Lower lobe of right lung (tissue), 2 donors: ENCODE results near the gene TTC21B. TPM values are rescaled to one million over a fixed set of nuclear protein-coding genes. Genes with fewer than 3 reads are reported as not detected.

Source experiments
- ATAC-seq, 2 donors: fragments of 200-7000 bp; cut with Tn5 transposase; one replicate each; pipeline ENCODE4 v1.9.1; 2020 to 2022; ENCODE audit warnings: mild to moderate bottlenecking in 2 of 2, moderate library complexity in 2 of 2
- DNase-seq: peaks from one replicate; pipeline ENCODE4 v3.0.0-alpha.2; 2020
- H3K27ac ChIP-seq: fragments of 200-600 bp; one replicate; pipeline ENCODE4 v1.8.0; 2022
- H3K27me3 ChIP-seq: fragments of 200-600 bp; one replicate; pipeline ENCODE4 v1.8.0; 2022; ENCODE audit warnings: low read depth
- H3K36me3 ChIP-seq: fragments of 200-600 bp; one replicate; pipeline ENCODE4 v1.8.0; 2022; ENCODE audit warnings: mild to moderate bottlenecking
- H3K4me1 ChIP-seq: fragments of 200-600 bp; one replicate; pipeline ENCODE4 v1.8.0; 2022
- H3K4me3 ChIP-seq: fragments of 200-600 bp; one replicate; pipeline ENCODE4 v1.8.0; 2022; ENCODE audit warnings: mild to moderate bottlenecking
- H3K9me3 ChIP-seq: fragments of 200-600 bp; one replicate; pipeline ENCODE4 v1.8.0; 2022
- CTCF ChIP-seq: fragments of 200-600 bp; IDR thresholded peaks from one replicate; pipeline ENCODE4 v1.8.0; 2022; ENCODE audit warnings: antibody characterized with exemption, mild to moderate bottlenecking
- intact Hi-C: fragments of 100-400 bp; cut with DNase I; formaldehyde crosslinking; loops from one replicate; pipeline ENCODE4 v1.11.0; 2022
- total RNA-seq: library from RNA; stranded (reverse); fragmentation: NEBNext Ultra II Directional; extraction: Animal tissue kit (Norgen Biotek cat#: 25700); gene quantifications from one replicate; pipeline ENCODE4 v1.2.1, GENCODE V29; 2021
- donor health status: DM: no; HTN: yes; CAD: no; lungs with severe emphysema.

The TTC21B gene
- total RNA-seq, 1 donor from 2014 or later: 25.8 TPM

- no peaks in the 10 kb centered on the region for H3K27me3 ChIP-seq
- H3K9me3 ChIP-seq: no peaks in the 10 kb centered on the region
- H3K4me1 ChIP-seq: no peaks in the 10 kb centered on the region
- ATAC-seq: no peak
- peaks cover 56% of the 10 kb centered on the region for H3K36me3 ChIP-seq
- DNase-seq: no peak
- H3K4me3 ChIP-seq: no peak overlapping the region
- H3K27ac ChIP-seq: no peak overlapping the region
- intact Hi-C loops: no loop called here
- TF ChIP-seq CTCF: no peak
Observed at GRCh38 chr2:165911231-165911630, 42.3 kb downstream of the TTC21B start.

- TF ChIP-seq CTCF: no peak
- H3K36me3 ChIP-seq: peaks cover 40% of the 10 kb centered on the region
- intact Hi-C loops: no loop called here
- ATAC-seq (no peak), DNase-seq (no peak)
- H3K4me1 ChIP-seq: no peaks in the 10 kb centered on the region
- H3K27me3 ChIP-seq: no peaks in the 10 kb centered on the region
- no peaks in the 10 kb centered on the region for H3K9me3 ChIP-seq
- no peak overlapping the region for H3K4me3 ChIP-seq
- no peak overlapping the region for H3K27ac ChIP-seq
Observed at GRCh38 chr2:165909466-165909865, 44.1 kb downstream of the TTC21B start.

GRCh38 chr2:165905854-165906253 is 47.7 kb downstream of the TTC21B start:
- no peak for TF ChIP-seq CTCF
- intact Hi-C loops: no loop called here
- Histone ChIP-seq H3K4me3 (no peak overlapping the region), H3K27me3 (no peaks in the 10 kb centered on the region), H3K4me1 (peaks cover 10% of the 10 kb centered on the region), H3K36me3 (peaks cover 21% of the 10 kb centered on the region), H3K9me3 (no peaks in the 10 kb centered on the region), H3K27ac (no peak overlapping the region)
- DNase-seq: no peak
- ATAC-seq: no peak

- intact Hi-C loops: no loop called here
- H3K27ac ChIP-seq: no peak overlapping the region
- no peaks in the 10 kb centered on the region for H3K27me3 ChIP-seq
- no peaks in the 10 kb centered on the region for H3K9me3 ChIP-seq
- no peak for ATAC-seq
- no peak for TF ChIP-seq CTCF
- no peak for DNase-seq
- peaks cover 24% of the 10 kb centered on the region for H3K36me3 ChIP-seq
- peaks cover 10% of the 10 kb centered on the region for H3K4me1 ChIP-seq
- no peak overlapping the region for H3K4me3 ChIP-seq
Observed at GRCh38 chr2:165905269-165905668, 48.3 kb downstream of the TTC21B start.

GRCh38 chr2:165904432-165904831 is 49.1 kb downstream of the TTC21B start:
- H3K27ac ChIP-seq: no peak overlapping the region
- peaks cover 10% of the 10 kb centered on the region for H3K4me1 ChIP-seq
- DNase-seq: no peak
- no peak overlapping the region for H3K4me3 ChIP-seq
- no peaks in the 10 kb centered on the region for H3K9me3 ChIP-seq
- H3K27me3 ChIP-seq: no peaks in the 10 kb centered on the region
- ATAC-seq: peak in 1 of 2 donors; percentile 21
- peaks cover 29% of the 10 kb centered on the region for H3K36me3 ChIP-seq
- TF ChIP-seq CTCF: no peak
- intact Hi-C loops: no loop called here

GRCh38 chr2:165903406-165903805 is 50.2 kb downstream of the TTC21B start:
- ATAC-seq (no peak), DNase-seq (no peak)
- peak overlapping the region; percentile 42 for H3K27ac ChIP-seq
- peaks cover 10% of the 10 kb centered on the region for H3K4me1 ChIP-seq
- no peaks in the 10 kb centered on the region for H3K9me3 ChIP-seq
- no peak for TF ChIP-seq CTCF
- no peak overlapping the region for H3K4me3 ChIP-seq
- peaks cover 38% of the 10 kb centered on the region for H3K36me3 ChIP-seq
- intact Hi-C loops: no loop called here
- no peaks in the 10 kb centered on the region for H3K27me3 ChIP-seq
